HG02588 (cell line): ENCODE results near the gene TGFB1I1.
A peak's percentile ranks its signal among the peaks of the same experiment; 100 is the strongest.
"Not testable (repeated sequence)": the region's sequence is repeated elsewhere in the genome, so short reads cannot be mapped to it uniquely, and the experiment has no call there.

Experiments
- ATAC-seq: cut with Tn5 transposase; IDR thresholded peaks from one replicate; pipeline ENCODE4 v1.9.1; 2021; ENCODE audit warnings: mild to moderate bottlenecking, moderate library complexity; ENCODE audit not compliant: unreplicated experiment

TGFB1I1 gene

GRCh38 chr16:31487071-31487719, 15.2 kb downstream of the TGFB1I1 start:
- no peak for ATAC-seq

- peak; percentile 78 for ATAC-seq
Observed at GRCh38 chr16:31487720-31488467, 15.9 kb downstream of the TGFB1I1 start.

- no peak for ATAC-seq
Observed at GRCh38 chr16:31488468-31489297, 16.7 kb downstream of the TGFB1I1 start.

GRCh38 chr16:31489298-31489564, 17.3 kb downstream of the TGFB1I1 start:
- no peak for ATAC-seq

GRCh38 chr16:31489616-31490584, 17.9 kb downstream of the TGFB1I1 start:
- no peak for ATAC-seq

- no peak for ATAC-seq
Observed at GRCh38 chr16:31491778-31492418, 19.9 kb downstream of the TGFB1I1 start.

- no peak for ATAC-seq
Observed at GRCh38 chr16:31493506-31494125, 21.7 kb downstream of the TGFB1I1 start.

- ATAC-seq: no peak
Observed at GRCh38 chr16:31496670-31497069, 24.7 kb downstream of the TGFB1I1 start.

GRCh38 chr16:31498493-31498892, 26.5 kb downstream of the TGFB1I1 start:
- ATAC-seq: no peak

- no peak for ATAC-seq
Observed at GRCh38 chr16:31499928-31500327, 28.0 kb downstream of the TGFB1I1 start.

GRCh38 chr16:31501226-31501965, 29.4 kb downstream of the TGFB1I1 start:
- ATAC-seq: no peak

GRCh38 chr16:31501966-31502348, 30.0 kb downstream of the TGFB1I1 start:
- no peak for ATAC-seq

GRCh38 chr16:31502981-31503380, 31.0 kb downstream of the TGFB1I1 start:
- ATAC-seq: no peak

- ATAC-seq: not testable (repeated sequence)
Observed at GRCh38 chr16:31503555-31503954, 31.6 kb downstream of the TGFB1I1 start.

- no peak for ATAC-seq
Observed at GRCh38 chr16:31504159-31504558, 32.2 kb downstream of the TGFB1I1 start.

GRCh38 chr16:31505483-31505882, 33.5 kb downstream of the TGFB1I1 start:
- no peak for ATAC-seq

- ATAC-seq: no peak
Observed at GRCh38 chr16:31507617-31507928, 35.6 kb downstream of the TGFB1I1 start.

GRCh38 chr16:31507929-31508705, 36.2 kb downstream of the TGFB1I1 start, which contains the start of gene RUSF1:
TSS of gene RUSF1 (minus strand) at chr16:31508391. CDS start at chr16:31508373, 18 bp downstream.
- peak; percentile 85 for ATAC-seq
